ENCODE data around the gene LY6G5C.
A peak's percentile ranks its signal among the peaks of the same experiment; 100 is the strongest.

DNA sequence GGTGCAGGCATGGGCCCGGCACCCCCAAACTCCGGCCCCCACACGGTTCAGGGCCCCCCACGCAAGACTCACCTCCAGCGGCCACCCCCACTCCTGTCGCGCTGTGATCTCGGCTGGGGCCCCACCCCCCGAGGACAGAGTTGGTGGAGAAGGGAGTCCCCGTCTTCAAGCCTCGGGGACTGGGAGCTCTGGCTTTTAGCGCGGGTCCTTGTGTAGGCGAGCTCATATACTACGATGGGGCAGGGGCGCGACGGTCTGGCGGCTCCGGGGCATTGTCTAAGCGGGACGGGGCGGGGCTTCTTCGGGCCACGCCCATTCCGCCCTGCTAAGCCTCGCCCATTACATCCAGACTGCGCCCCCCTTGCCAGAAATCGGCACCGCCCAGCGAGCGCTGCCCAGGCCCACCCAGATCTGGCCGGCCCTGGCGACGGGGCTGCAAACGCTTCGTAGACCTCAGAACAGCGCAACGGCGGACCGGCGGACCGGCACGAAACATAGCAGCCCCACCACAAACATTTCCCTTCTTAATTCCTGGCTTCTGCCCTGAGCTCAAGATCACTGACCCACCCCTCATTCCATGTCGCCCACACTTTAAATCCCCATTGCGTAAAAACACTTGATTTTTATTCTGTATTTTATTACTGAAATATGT, 49.2 kb upstream of the LY6G5C start:
- TF ChIP-seq, protein P1, sequence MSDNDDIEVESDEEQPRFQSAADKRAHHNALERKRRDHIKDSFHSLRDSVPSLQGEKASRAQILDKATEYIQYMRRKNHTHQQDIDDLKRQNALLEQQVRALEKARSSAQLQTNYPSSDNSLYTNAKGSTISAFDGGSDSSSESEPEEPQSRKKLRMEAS (IDR thresholded peaks at IDR 0.05; ENCODE audit: low read depth, low read length), result peak; percentile 39; the same call in 1 of the 2 replicates
- TF ChIP-seq, protein P2, sequence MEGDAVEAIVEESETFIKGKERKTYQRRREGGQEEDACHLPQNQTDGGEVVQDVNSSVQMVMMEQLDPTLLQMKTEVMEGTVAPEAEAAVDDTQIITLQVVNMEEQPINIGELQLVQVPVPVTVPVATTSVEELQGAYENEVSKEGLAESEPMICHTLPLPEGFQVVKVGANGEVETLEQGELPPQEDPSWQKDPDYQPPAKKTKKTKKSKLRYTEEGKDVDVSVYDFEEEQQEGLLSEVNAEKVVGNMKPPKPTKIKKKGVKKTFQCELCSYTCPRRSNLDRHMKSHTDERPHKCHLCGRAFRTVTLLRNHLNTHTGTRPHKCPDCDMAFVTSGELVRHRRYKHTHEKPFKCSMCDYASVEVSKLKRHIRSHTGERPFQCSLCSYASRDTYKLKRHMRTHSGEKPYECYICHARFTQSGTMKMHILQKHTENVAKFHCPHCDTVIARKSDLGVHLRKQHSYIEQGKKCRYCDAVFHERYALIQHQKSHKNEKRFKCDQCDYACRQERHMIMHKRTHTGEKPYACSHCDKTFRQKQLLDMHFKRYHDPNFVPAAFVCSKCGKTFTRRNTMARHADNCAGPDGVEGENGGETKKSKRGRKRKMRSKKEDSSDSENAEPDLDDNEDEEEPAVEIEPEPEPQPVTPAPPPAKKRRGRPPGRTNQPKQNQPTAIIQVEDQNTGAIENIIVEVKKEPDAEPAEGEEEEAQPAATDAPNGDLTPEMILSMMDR (IDR thresholded peaks at IDR 0.05; ENCODE audit: low read depth, low read length), result no peak
- TF ChIP-seq MYC (IDR thresholded peaks at IDR 0.05; ENCODE audit: low read depth, low read length), result peak; percentile 35; the same call in 1 of the 2 replicates
- peak; percentile 35 for TF ChIP-seq POLR2A (IDR thresholded peaks at IDR 0.05; ENCODE audit: extremely low read depth, insufficient read length)

Data from NB4 (cell line).